SKM-1 (cell line): Measurements from ENCODE around the gene TTC7B.

Experiments used
- DNase-seq: peaks from one replicate; lab custom pipeline; 2025; ENCODE audit not compliant: unreplicated experiment; lab: John Stamatoyannopoulos, UW

The TTC7B gene

GRCh38 chr14:90605430-90605829 is 210.8 kb downstream of the TTC7B start:
- no peak for DNase-seq

GRCh38 chr14:90604356-90604755 is 211.9 kb downstream of the TTC7B start:
- DNase-seq: no peak

GRCh38 chr14:90603841-90604240 is 212.4 kb downstream of the TTC7B start:
- DNase-seq: no peak

- no peak for DNase-seq
These were observed 212.9 kb downstream of the TTC7B start for GRCh38 chr14:90603336-90603735.

- DNase-seq: no peak
These were observed 214.0 kb downstream of the TTC7B start for GRCh38 chr14:90602088-90602687.

- DNase-seq: no peak
These were observed 214.7 kb downstream of the TTC7B start for GRCh38 chr14:90601563-90601962.

- DNase-seq: no peak
These were observed 215.6 kb downstream of the TTC7B start for GRCh38 chr14:90600619-90601018.

GRCh38 chr14:90599748-90600507 is 216.3 kb downstream of the TTC7B start:
- DNase-seq: no peak

GRCh38 chr14:90599339-90599738 is 216.9 kb downstream of the TTC7B start:
- no peak for DNase-seq

- no peak for DNase-seq
These were observed 218.3 kb downstream of the TTC7B start for GRCh38 chr14:90597961-90598360.

- DNase-seq: no peak
These were observed 219.5 kb downstream of the TTC7B start for GRCh38 chr14:90596733-90597132.

- DNase-seq: no peak
These were observed 222.8 kb downstream of the TTC7B start for GRCh38 chr14:90593254-90594040.

- DNase-seq: no peak
These were observed 223.6 kb downstream of the TTC7B start for GRCh38 chr14:90592655-90593054.

- DNase-seq: no peak
These were observed 228.3 kb downstream of the TTC7B start for GRCh38 chr14:90587918-90588317.

GRCh38 chr14:90587252-90587910 is 228.8 kb downstream of the TTC7B start:
- DNase-seq: no peak

GRCh38 chr14:90585106-90585505 is 231.1 kb downstream of the TTC7B start:
- no peak for DNase-seq

- no peak for DNase-seq
These were observed 232.2 kb downstream of the TTC7B start for GRCh38 chr14:90583916-90584605.

GRCh38 chr14:90583427-90583826 is 232.8 kb downstream of the TTC7B start:
- DNase-seq: no peak

- DNase-seq: no peak
These were observed 234.1 kb downstream of the TTC7B start for GRCh38 chr14:90582166-90582565.

- DNase-seq: no peak
These were observed 234.5 kb downstream of the TTC7B start for GRCh38 chr14:90581745-90582144.
